K562 (cell line): Measurements from ENCODE around the gene DNAJC9. TPM values are rescaled to one million over a fixed set of nuclear protein-coding genes. Genes with fewer than 3 reads are reported as not detected.
A peak's percentile ranks its signal among the peaks of the same experiment; 100 is the strongest.

Experiments
- DACH1 ChIP-seq: fragments of 450-650 bp; IDR thresholded peaks from 2 replicates; pipeline ENCODE4 v1.6.1; 2018; ENCODE audit not compliant: partially characterized antibody
- HDAC8 ChIP-seq: fragments of 450-650 bp; IDR thresholded peaks from 2 replicates; pipeline ENCODE4 v1.6.1; 2016; ENCODE audit warnings: mild to moderate bottlenecking, missing genetic modification characterization, moderate library complexity, missing compliant biosample characterization
- HLTF ChIP-seq: fragments of 450-650 bp; IDR thresholded peaks from 2 replicates; pipeline ENCODE4 v1.6.1; 2016
- HNRNPL ChIP-seq: fragments of 200-400 bp; formaldehyde crosslinking; IDR thresholded peaks from 2 replicates; pipeline ENCODE4 v1.6.1; 2017; ENCODE audit warnings: low read depth, mild to moderate bottlenecking, low read length
- MTA3 ChIP-seq: fragments of 450-650 bp; formaldehyde crosslinking; IDR thresholded peaks from 2 replicates; pipeline ENCODE4 v1.6.1; 2017; ENCODE audit warnings: mild to moderate bottlenecking, borderline replicate concordance
- PKNOX1 ChIP-seq: fragments of 450-650 bp; IDR thresholded peaks from 2 replicates; pipeline ENCODE4 v1.6.1; 2016
- POLR2AphosphoS5 ChIP-seq: IDR thresholded peaks from 2 replicates; pipeline ENCODE4 v1.6.1; 2011; ENCODE audit warnings: mild to moderate bottlenecking, low read depth, low read length, moderate library complexity; ENCODE audit not compliant: control insufficient read depth, insufficient read depth
- RFX5 ChIP-seq: IDR thresholded peaks from 2 replicates; pipeline ENCODE4 v1.6.1; 2011; ENCODE audit warnings: low read depth, mild to moderate bottlenecking, improper control_type of control experiment, low read length
- RFX7 ChIP-seq: fragments of 250-450 bp; sonication (Bioruptor Pico); IDR thresholded peaks from 2 replicates; pipeline ENCODE4 v1.5.1; 2021; ENCODE audit warnings: mild to moderate bottlenecking
- STAT5B ChIP-seq: fragments of 250-450 bp; sonication (Bioruptor Pico); IDR thresholded peaks from 2 replicates; pipeline ENCODE4 v1.8.0; 2021; ENCODE audit warnings: mild to moderate bottlenecking, inconsistent platforms
- TCF7 ChIP-seq: sonication (generic); IDR thresholded peaks from 2 replicates; pipeline ENCODE4 v1.6.1; 2016; ENCODE audit warnings: antibody characterized with exemption, borderline replicate concordance
- ZBTB7A ChIP-seq: IDR thresholded peaks from 2 replicates; pipeline ENCODE4 v1.6.1; 2011; ENCODE audit warnings: low read depth, mild to moderate bottlenecking, low read length, moderate library complexity, borderline replicate concordance; ENCODE audit not compliant: control insufficient read depth
- ZNF407 ChIP-seq: fragments of 450-650 bp; IDR thresholded peaks from 2 replicates; pipeline ENCODE4 v1.6.1; 2016; ENCODE audit warnings: low read depth
- ZNF695 ChIP-seq: fragments of 450-650 bp; formaldehyde crosslinking; IDR thresholded peaks from 2 replicates; pipeline ENCODE4 v1.4.0; 2020; ENCODE audit warnings: mild to moderate bottlenecking, moderate library complexity
- ZNF766 ChIP-seq: fragments of 200-800 bp; sonication (Bioruptor generic); conservative IDR thresholded peaks from 2 replicates; pipeline ENCODE4 v1.6.1; 2016; ENCODE audit warnings: missing genetic modification characterization, missing compliant biosample characterization
- polyA plus RNA-seq, 8 experiments: library from polyadenylated mRNA; depleted of rRNA in 4 of 8; stranded (reverse) in 5 of 8; unstranded in 3 of 8; fragments of >200 nt; fragmentation: Nextera tagmentation in 2 of 8; fragmentation: Illumina TruSeq in 1 of 8; extraction: Ambion mirVana in 2 of 8; extraction: Trizol in 1 of 8; gene quantifications; 2 replicates each; pipeline versions ENCODE4 v1.2.1 to v1.2.3, GENCODE V29; 2011 to 2014; ENCODE audit warnings: inconsistent platforms in 1 of 8, missing spikeins in 1 of 8
- total RNA-seq, 7 experiments: library from RNA; depleted of rRNA in 6 of 7; stranded (reverse); fragments of >200 nt in 6 of 7; fragmentation: Illumina TruSeq in 2 of 7; extraction: Trizol in 2 of 7; gene quantifications; 2 replicates each; pipeline versions ENCODE4 v1.2.1 to v1.2.3, GENCODE V29; 2011 to 2021; ENCODE audit warnings: low replicate concordance in 1 of 7
- TF ChIP-seq, protein P1 (sequence below): fragments of 450-650 bp; IDR thresholded peaks from 2 replicates; pipeline ENCODE4 v1.6.1; 2016; ENCODE audit warnings: antibody characterized with exemption
- TF ChIP-seq, protein P2 (sequence below), 2 experiments: fragments of 450-650 bp in 1 of 2; sonication (generic) in 1 of 2; formaldehyde crosslinking; conservative IDR thresholded peaks; 2 replicates each; pipeline versions ENCODE4 v1.4.0 to v1.8.1; 2020 to 2022; ENCODE audit warnings: mild to moderate bottlenecking in 1 of 2, missing genetic modification reagents in 1 of 2

The DNAJC9 gene
- total and polyA plus RNA-seq, 9 of the 15 experiments (the other 6 are each of a cell fraction or from before 2014, with no cell fraction given): 66.7 to 133 (median 102) TPM

GRCh38 chr10:73252445-73253224 is 5.6 kb upstream of the DNAJC9 start, which contains the start of gene MRPS16 (continued):
- no peak for TF ChIP-seq ZNF407
- no peak for TF ChIP-seq HDAC8 (tag)
- peak; percentile 37; the same call in 1 of the 2 replicates for TF ChIP-seq TCF7
- no peak for TF ChIP-seq HNRNPL
- peak; percentile 16; the same call in 1 of the 2 replicates for TF ChIP-seq ZBTB7A
- no peak for TF ChIP-seq ZNF695 (CRISPR knock-in tag)
- TF ChIP-seq PKNOX1: peak; percentile 62
- TF ChIP-seq STAT5B: no peak
- no peak for TF ChIP-seq RFX5
- TF ChIP-seq HLTF: no peak
- TF ChIP-seq, protein P1, sequence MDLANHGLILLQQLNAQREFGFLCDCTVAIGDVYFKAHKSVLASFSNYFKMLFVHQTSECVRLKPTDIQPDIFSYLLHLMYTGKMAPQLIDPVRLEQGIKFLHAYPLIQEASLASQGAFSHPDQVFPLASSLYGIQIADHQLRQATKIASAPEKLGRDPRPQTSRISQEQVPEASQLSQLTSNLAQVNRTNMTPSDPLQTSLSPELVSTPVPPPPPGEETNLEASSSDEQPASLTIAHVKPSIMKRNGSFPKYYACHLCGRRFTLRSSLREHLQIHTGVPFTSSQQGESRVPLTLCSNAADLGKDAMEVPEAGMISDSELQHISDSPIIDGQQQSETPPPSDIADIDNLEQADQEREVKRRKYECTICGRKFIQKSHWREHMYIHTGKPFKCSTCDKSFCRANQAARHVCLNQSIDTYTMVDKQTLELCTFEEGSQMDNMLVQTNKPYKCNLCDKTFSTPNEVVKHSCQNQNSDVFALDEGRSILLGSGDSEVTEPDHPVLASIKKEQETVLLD: peak; percentile 35
- TF ChIP-seq ZNF766 (CRISPR knock-in tag): peak; percentile 75
- TF ChIP-seq MTA3: peak; percentile 85; the same call in 1 of the 2 replicates
- no peak for TF ChIP-seq RFX7 (CRISPR knock-in tag)
- TF ChIP-seq POLR2AphosphoS5: peak; percentile 88
- TF ChIP-seq, protein P2, sequence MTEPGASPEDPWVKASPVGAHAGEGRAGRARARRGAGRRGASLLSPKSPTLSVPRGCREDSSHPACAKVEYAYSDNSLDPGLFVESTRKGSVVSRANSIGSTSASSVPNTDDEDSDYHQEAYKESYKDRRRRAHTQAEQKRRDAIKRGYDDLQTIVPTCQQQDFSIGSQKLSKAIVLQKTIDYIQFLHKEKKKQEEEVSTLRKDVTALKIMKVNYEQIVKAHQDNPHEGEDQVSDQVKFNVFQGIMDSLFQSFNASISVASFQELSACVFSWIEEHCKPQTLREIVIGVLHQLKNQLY (CRISPR knock-in tag; conservative IDR thresholded peaks at IDR 0.05): 0 out of 4 replicates have a peak, but pooled peaks of 1 of the 2 experiments have one; percentile 66
- no peak for TF ChIP-seq DACH1
